ENCODE results near the gene NXT1.

Gene NXT1

DNA sequence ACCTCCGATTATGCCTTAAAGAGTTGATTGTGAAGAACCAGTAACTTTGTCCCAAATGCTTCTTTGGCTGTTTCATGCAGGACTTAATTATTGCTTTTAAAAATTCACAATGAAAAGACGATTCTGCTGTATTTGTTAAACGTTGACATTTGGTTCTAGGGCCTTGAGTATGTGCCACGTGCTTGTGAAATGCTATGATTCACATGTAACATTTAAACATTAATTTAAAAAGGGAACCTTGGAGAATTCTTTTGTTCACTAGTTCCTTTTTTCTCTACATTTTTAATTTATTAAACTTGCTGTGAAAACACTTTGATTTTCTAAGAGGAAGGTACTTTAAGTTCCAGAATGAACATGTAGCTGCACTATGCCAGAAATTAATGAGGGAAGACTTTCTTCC lies 20.9 kb downstream of the NXT1 start:
- no peak overlapping the region for H2AFZ ChIP-seq (ENCODE audit: low read depth, low read length)
- TF ChIP-seq, protein P1, sequence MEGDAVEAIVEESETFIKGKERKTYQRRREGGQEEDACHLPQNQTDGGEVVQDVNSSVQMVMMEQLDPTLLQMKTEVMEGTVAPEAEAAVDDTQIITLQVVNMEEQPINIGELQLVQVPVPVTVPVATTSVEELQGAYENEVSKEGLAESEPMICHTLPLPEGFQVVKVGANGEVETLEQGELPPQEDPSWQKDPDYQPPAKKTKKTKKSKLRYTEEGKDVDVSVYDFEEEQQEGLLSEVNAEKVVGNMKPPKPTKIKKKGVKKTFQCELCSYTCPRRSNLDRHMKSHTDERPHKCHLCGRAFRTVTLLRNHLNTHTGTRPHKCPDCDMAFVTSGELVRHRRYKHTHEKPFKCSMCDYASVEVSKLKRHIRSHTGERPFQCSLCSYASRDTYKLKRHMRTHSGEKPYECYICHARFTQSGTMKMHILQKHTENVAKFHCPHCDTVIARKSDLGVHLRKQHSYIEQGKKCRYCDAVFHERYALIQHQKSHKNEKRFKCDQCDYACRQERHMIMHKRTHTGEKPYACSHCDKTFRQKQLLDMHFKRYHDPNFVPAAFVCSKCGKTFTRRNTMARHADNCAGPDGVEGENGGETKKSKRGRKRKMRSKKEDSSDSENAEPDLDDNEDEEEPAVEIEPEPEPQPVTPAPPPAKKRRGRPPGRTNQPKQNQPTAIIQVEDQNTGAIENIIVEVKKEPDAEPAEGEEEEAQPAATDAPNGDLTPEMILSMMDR (IDR thresholded peaks at IDR 0.05; ENCODE audit: borderline replicate concordance, extremely low read depth, low read length, poor library complexity, severe bottlenecking): no peak
- TF ChIP-seq EZH2 (IDR thresholded peaks at IDR 0.05; ENCODE audit: borderline replicate concordance, low read depth, low read length, severe bottlenecking): no peak
- H3K4me3 ChIP-seq (ENCODE audit: low read depth in 1 of 2, low read length in 2 of 2): no peak overlapping the region
- no peak for ATAC-seq (ENCODE audit: insufficient read depth, low read depth)
- H3K27me3 ChIP-seq (ENCODE audit: insufficient read depth, low read length, poor library complexity): no peaks in the 10 kb centered on the region
- DNase-seq: no peak
- H3K9me3 ChIP-seq (ENCODE audit: insufficient read depth, low read length, severe bottlenecking): no peaks in the 10 kb centered on the region
- H4K20me1 ChIP-seq (ENCODE audit: insufficient read depth, low read length): peaks cover 29% of the 10 kb centered on the region
- H3K4me2 ChIP-seq (ENCODE audit: insufficient read depth, low read length): no peak overlapping the region
- no peak overlapping the region for H3K9ac ChIP-seq (ENCODE audit: low read depth, low read length)
- H3K79me2 ChIP-seq (ENCODE audit: insufficient read depth, low read length): peaks cover 31% of the 10 kb centered on the region
- H3K27ac ChIP-seq (ENCODE audit: low read length): no peak overlapping the region
- peaks cover 92% of the 10 kb centered on the region for H3K36me3 ChIP-seq (ENCODE audit: insufficient read depth, low read length)
- peaks cover 16% of the 10 kb centered on the region for H3K4me1 ChIP-seq (ENCODE audit: insufficient read depth, low read length)

DNA sequence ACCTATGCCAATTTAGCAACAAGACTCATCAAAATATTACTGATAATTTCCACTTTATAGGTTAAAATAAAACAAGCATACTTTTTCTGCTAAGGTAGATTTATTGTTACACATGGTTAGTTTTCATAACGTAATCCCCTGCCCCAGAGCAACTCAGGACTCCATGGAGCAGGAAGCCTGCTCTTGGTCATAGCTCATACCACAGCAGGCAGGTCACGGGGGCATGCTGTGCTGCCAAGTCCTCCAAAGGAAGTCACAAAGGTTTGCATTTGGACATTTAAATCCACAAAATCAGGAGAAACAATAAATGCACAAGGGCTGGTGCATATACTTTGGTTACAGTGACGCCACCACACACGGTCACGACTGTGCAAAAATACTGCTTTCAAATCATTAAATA lies 23.9 kb downstream of the NXT1 start:
- no peak overlapping the region for H3K4me2 ChIP-seq (ENCODE audit: insufficient read depth, low read length)
- H3K4me1 ChIP-seq (ENCODE audit: insufficient read depth, low read length): no peaks in the 10 kb centered on the region
- no peak overlapping the region for H3K4me3 ChIP-seq (ENCODE audit: low read depth in 1 of 2, low read length in 2 of 2)
- H2AFZ ChIP-seq (ENCODE audit: low read depth, low read length): no peak overlapping the region
- no peak for DNase-seq
- H3K9ac ChIP-seq (ENCODE audit: low read depth, low read length): no peak overlapping the region
- H3K9me3 ChIP-seq (ENCODE audit: insufficient read depth, low read length, severe bottlenecking): no peaks in the 10 kb centered on the region
- no peaks in the 10 kb centered on the region for H3K27me3 ChIP-seq (ENCODE audit: insufficient read depth, low read length, poor library complexity)
- no peak for ATAC-seq (ENCODE audit: insufficient read depth, low read depth)
- H3K79me2 ChIP-seq (ENCODE audit: insufficient read depth, low read length): peaks cover 6% of the 10 kb centered on the region; the same call in 1 of the 2 replicates
- peaks cover 14% of the 10 kb centered on the region for H4K20me1 ChIP-seq (ENCODE audit: insufficient read depth, low read length)
- TF ChIP-seq, protein P1 (IDR thresholded peaks at IDR 0.05; ENCODE audit: borderline replicate concordance, extremely low read depth, low read length, poor library complexity, severe bottlenecking): no peak
- TF ChIP-seq EZH2 (IDR thresholded peaks at IDR 0.05; ENCODE audit: borderline replicate concordance, low read depth, low read length, severe bottlenecking): no peak
- H3K27ac ChIP-seq (ENCODE audit: low read length): no peak overlapping the region
- H3K36me3 ChIP-seq (ENCODE audit: insufficient read depth, low read length): peaks cover 83% of the 10 kb centered on the region

DNA sequence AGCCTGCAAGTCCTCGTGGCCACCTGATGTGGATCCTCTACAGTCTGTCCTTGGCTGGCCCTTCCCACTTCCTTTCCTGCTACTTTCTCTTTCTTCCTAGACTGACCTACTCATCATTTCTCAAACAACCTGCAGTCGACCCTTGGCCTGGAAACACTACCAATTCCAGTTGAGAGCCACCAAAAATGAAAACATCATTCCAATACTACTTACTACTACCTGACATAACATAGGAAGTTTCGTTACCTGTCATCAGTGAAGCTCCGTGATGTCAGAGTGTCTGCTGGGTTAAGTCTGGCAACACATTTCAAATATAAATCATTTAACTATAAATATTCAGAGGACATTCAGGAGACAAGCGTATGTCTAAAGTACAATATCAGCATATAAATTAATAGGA lies 25.2 kb downstream of the NXT1 start:
- no peak overlapping the region for H3K9ac ChIP-seq (ENCODE audit: low read depth, low read length)
- H2AFZ ChIP-seq (ENCODE audit: low read depth, low read length): no peak overlapping the region
- no peaks in the 10 kb centered on the region for H3K27me3 ChIP-seq (ENCODE audit: insufficient read depth, low read length, poor library complexity)
- TF ChIP-seq EZH2 (IDR thresholded peaks at IDR 0.05; ENCODE audit: borderline replicate concordance, low read depth, low read length, severe bottlenecking): no peak
- TF ChIP-seq, protein P1 (IDR thresholded peaks at IDR 0.05; ENCODE audit: borderline replicate concordance, extremely low read depth, low read length, poor library complexity, severe bottlenecking): no peak
- no peak overlapping the region for H3K4me2 ChIP-seq (ENCODE audit: insufficient read depth, low read length)
- no peak for DNase-seq
- H3K79me2 ChIP-seq (ENCODE audit: insufficient read depth, low read length): no peaks in the 10 kb centered on the region
- ATAC-seq (ENCODE audit: insufficient read depth, low read depth): no peak
- no peak overlapping the region for H3K4me3 ChIP-seq (ENCODE audit: low read depth in 1 of 2, low read length in 2 of 2)
- no peaks in the 10 kb centered on the region for H3K4me1 ChIP-seq (ENCODE audit: insufficient read depth, low read length)
- H3K27ac ChIP-seq (ENCODE audit: low read length): no peak overlapping the region
- peaks cover 6% of the 10 kb centered on the region; the same call in 1 of the 2 replicates for H4K20me1 ChIP-seq (ENCODE audit: insufficient read depth, low read length)
- peaks cover 81% of the 10 kb centered on the region for H3K36me3 ChIP-seq (ENCODE audit: insufficient read depth, low read length)
- no peaks in the 10 kb centered on the region for H3K9me3 ChIP-seq (ENCODE audit: insufficient read depth, low read length, severe bottlenecking)

GRCh38 chr20:23379772-23380171 lies 29.2 kb downstream of the NXT1 start:
- peaks cover 66% of the 10 kb centered on the region for H3K36me3 ChIP-seq (ENCODE audit: insufficient read depth, low read length)
- ATAC-seq (ENCODE audit: insufficient read depth, low read depth): no peak

More at GRCh38 chr20:23379772-23380171, 29.2 kb downstream of the NXT1 start:
- Histone ChIP-seq H2AFZ (ENCODE audit: low read depth, low read length) (no peak overlapping the region), H3K9me3 (ENCODE audit: insufficient read depth, low read length, severe bottlenecking) (no peaks in the 10 kb centered on the region), H3K79me2 (ENCODE audit: insufficient read depth, low read length) (no peaks in the 10 kb centered on the region), H3K4me1 (ENCODE audit: insufficient read depth, low read length) (no peaks in the 10 kb centered on the region), H4K20me1 (ENCODE audit: insufficient read depth, low read length) (no peaks in the 10 kb centered on the region), H3K27ac (ENCODE audit: low read length) (no peak overlapping the region), H3K27me3 (ENCODE audit: insufficient read depth, low read length, poor library complexity) (no peaks in the 10 kb centered on the region), H3K4me2 (ENCODE audit: insufficient read depth, low read length) (no peak overlapping the region), H3K4me3 (ENCODE audit: low read depth in 1 of 2, low read length in 2 of 2) (no peak overlapping the region), H3K9ac (ENCODE audit: low read depth, low read length) (no peak overlapping the region)
- no peak for DNase-seq
- TF ChIP-seq, protein P1 (IDR thresholded peaks at IDR 0.05; ENCODE audit: borderline replicate concordance, extremely low read depth, low read length, poor library complexity, severe bottlenecking): no peak
- no peak for TF ChIP-seq EZH2 (IDR thresholded peaks at IDR 0.05; ENCODE audit: borderline replicate concordance, low read depth, low read length, severe bottlenecking)

Data from DND-41 (cell line).